Cerebellar nuclear complex (tissue), 1 donor: ENCODE data around the gene RBM15.

Experiments
- DNase-seq, 2 experiments: peaks; one replicate each; lab custom pipeline; 2025; lab: John Stamatoyannopoulos, UW

The RBM15 gene

GRCh38 chr1:110319332-110320167 is 19.6 kb upstream of the RBM15 start:
- DNase-seq: no peak

- no peak for DNase-seq
Observed at GRCh38 chr1:110320168-110320518, 19.0 kb upstream of the RBM15 start.

- no peak for DNase-seq
Observed at GRCh38 chr1:110321045-110321444, 18.1 kb upstream of the RBM15 start.

- no peak for DNase-seq
Observed at GRCh38 chr1:110321846-110322245, 17.3 kb upstream of the RBM15 start.

GRCh38 chr1:110324667-110325066 is 14.5 kb upstream of the RBM15 start:
- DNase-seq: no peak

- DNase-seq: no peak
Observed at GRCh38 chr1:110326826-110327225, 12.4 kb upstream of the RBM15 start.

- no peak for DNase-seq
Observed at GRCh38 chr1:110328274-110328673, 10.9 kb upstream of the RBM15 start.

- DNase-seq: no peak
Observed at GRCh38 chr1:110328700-110329099, 10.5 kb upstream of the RBM15 start.

- DNase-seq: no peak
Observed at GRCh38 chr1:110335265-110335664, 3.9 kb upstream of the RBM15 start.

- DNase-seq: no peak
Observed at GRCh38 chr1:110336300-110337039, 2.7 kb upstream of the RBM15 start.

- DNase-seq: no peak
Observed at GRCh38 chr1:110337704-110338308, 1.4 kb upstream of the RBM15 start.

- DNase-seq: no peak
Observed at GRCh38 chr1:110338309-110338885, 780 bp upstream of the RBM15 start.

- no peak for DNase-seq
Observed at GRCh38 chr1:110339407-110340206, 430 bp downstream of the RBM15 start.

GRCh38 chr1:110340207-110340468 is 961 bp downstream of the RBM15 start:
- no peak for DNase-seq

- no peak for DNase-seq
Observed at GRCh38 chr1:110341146-110341871, 2.1 kb downstream of the RBM15 start.

GRCh38 chr1:110341872-110342331 is 2.7 kb downstream of the RBM15 start:
- no peak for DNase-seq

GRCh38 chr1:110343249-110343648 is 4.1 kb downstream of the RBM15 start:
- DNase-seq: no peak

- no peak for DNase-seq
Observed at GRCh38 chr1:110344152-110344551, 5.0 kb downstream of the RBM15 start.

GRCh38 chr1:110345480-110345879 is 6.3 kb downstream of the RBM15 start:
- DNase-seq: no peak

GRCh38 chr1:110346690-110347089 is 7.5 kb downstream of the RBM15 start:
- DNase-seq: no peak

- DNase-seq: no peak
Observed at GRCh38 chr1:110347182-110347893, 8.2 kb downstream of the RBM15 start.
